GM18507 (cell line): ENCODE results near the gene RXRA.

Source experiments
- DNase-seq: peaks from one replicate; pipeline ENCODE4 v3.0.0; 2011; ENCODE audit warnings: low read depth; ENCODE audit not compliant: insufficient read length; ENCODE audit errors: extremely low spot score
- FAIRE-seq: peaks from 2 replicates; lab custom pipeline; 2011; peaks lifted over from hg19 to GRCh38; lab: Jason Lieb, UNC

Gene RXRA

GRCh38 chr9:134374301-134375010, 48.2 kb downstream of the RXRA start:
- FAIRE-seq, result no peak
- no peak for DNase-seq

- no peak for DNase-seq
- no peak for FAIRE-seq
These were observed 48.7 kb downstream of the RXRA start for GRCh38 chr9:134375011-134375390.

GRCh38 chr9:134375430-134376385, 49.5 kb downstream of the RXRA start:
- FAIRE-seq (no peak), DNase-seq (no peak)

- DNase-seq, result no peak
- FAIRE-seq, result no peak
These were observed 50.3 kb downstream of the RXRA start for GRCh38 chr9:134376386-134377142.

GRCh38 chr9:134377143-134377484, 50.9 kb downstream of the RXRA start:
- no peak for DNase-seq
- FAIRE-seq, result no peak

GRCh38 chr9:134377976-134378375, 51.7 kb downstream of the RXRA start:
- FAIRE-seq, result no peak

GRCh38 chr9:134378901-134379338, 52.7 kb downstream of the RXRA start:
- DNase-seq, result no peak
- FAIRE-seq, result no peak

More at GRCh38 chr9:134377976-134378375, 51.7 kb downstream of the RXRA start:
- no peak for DNase-seq

GRCh38 chr9:134379831-134380365, 53.6 kb downstream of the RXRA start:
- FAIRE-seq (no peak), DNase-seq (no peak)

GRCh38 chr9:134380542-134381271, 54.5 kb downstream of the RXRA start:
- FAIRE-seq, result no peak
- no peak for DNase-seq

GRCh38 chr9:134381272-134381661, 55.0 kb downstream of the RXRA start:
- no peak for FAIRE-seq
- DNase-seq, result no peak

GRCh38 chr9:134381671-134382516, 55.6 kb downstream of the RXRA start:
- FAIRE-seq, result peak; percentile 64

GRCh38 chr9:134382733-134383132, 56.5 kb downstream of the RXRA start:
- DNase-seq, result no peak
- no peak for FAIRE-seq

More at GRCh38 chr9:134381671-134382516, 55.6 kb downstream of the RXRA start:
- no peak for DNase-seq

GRCh38 chr9:134383148-134383547, 56.9 kb downstream of the RXRA start:
- no peak for FAIRE-seq
- no peak for DNase-seq

GRCh38 chr9:134384811-134385479, 58.7 kb downstream of the RXRA start:
- DNase-seq (no peak), FAIRE-seq (no peak)

GRCh38 chr9:134385915-134386314, 59.7 kb downstream of the RXRA start:
- DNase-seq (no peak), FAIRE-seq (no peak)

- FAIRE-seq (no peak), DNase-seq (no peak)
These were observed 60.9 kb downstream of the RXRA start for GRCh38 chr9:134386951-134387831.

- FAIRE-seq (no peak), DNase-seq (no peak)
These were observed 62.1 kb downstream of the RXRA start for GRCh38 chr9:134388289-134388808.
